ENCODE measurements around the gene DNAL4. TPM values are rescaled to one million over a fixed set of nuclear protein-coding genes. Genes with fewer than 3 reads are reported as not detected.

Gene DNAL4
- total RNA-seq, 1 donor from 2014 or later: 19.4 TPM

GRCh38 chr22:38766076-38766777 is 27.7 kb downstream of the DNAL4 start:
- H3K36me3 Mint-ChIP-seq (ENCODE audit: unreplicated experiment): no peaks in the 10 kb centered on the region
- no peak overlapping the region for H3K4me3 Mint-ChIP-seq (ENCODE audit: unreplicated experiment)
- no peaks in the 10 kb centered on the region for H3K9me3 Mint-ChIP-seq (ENCODE audit: unreplicated experiment)
- peak; percentile 82 for DNase-seq
- TF ChIP-seq CTCF (IDR thresholded peaks at IDR 0.05; ENCODE audit: partially characterized antibody, unreplicated experiment): peak; percentile 67
- H3K4me1 Mint-ChIP-seq (ENCODE audit: low read depth, unreplicated experiment): peaks cover 7% of the 10 kb centered on the region
- peaks cover 4% of the 10 kb centered on the region for H3K27me3 Mint-ChIP-seq (ENCODE audit: unreplicated experiment)
- H3K27ac Mint-ChIP-seq (ENCODE audit: unreplicated experiment): no peak overlapping the region

- peaks cover 27% of the 10 kb centered on the region for H3K4me1 Mint-ChIP-seq (ENCODE audit: low read depth, unreplicated experiment)
- TF ChIP-seq CTCF (IDR thresholded peaks at IDR 0.05; ENCODE audit: partially characterized antibody, unreplicated experiment): no peak
- peak; percentile 60 for DNase-seq
- H3K4me3 Mint-ChIP-seq (ENCODE audit: unreplicated experiment): no peak overlapping the region
- peaks cover 3% of the 10 kb centered on the region for H3K9me3 Mint-ChIP-seq (ENCODE audit: unreplicated experiment)
- peaks cover 10% of the 10 kb centered on the region for H3K27me3 Mint-ChIP-seq (ENCODE audit: unreplicated experiment)
- no peaks in the 10 kb centered on the region for H3K36me3 Mint-ChIP-seq (ENCODE audit: unreplicated experiment)
- H3K27ac Mint-ChIP-seq (ENCODE audit: unreplicated experiment): peak overlapping the region; percentile 43
These were observed 31.4 kb downstream of the DNAL4 start for GRCh38 chr22:38762551-38762983.

GRCh38 chr22:38761202-38762162 is 32.5 kb downstream of the DNAL4 start:
- Mint-ChIP-seq H3K36me3 (ENCODE audit: unreplicated experiment) (no peaks in the 10 kb centered on the region), H3K4me1 (ENCODE audit: low read depth, unreplicated experiment) (peaks cover 33% of the 10 kb centered on the region), H3K27ac (ENCODE audit: unreplicated experiment) (peak overlapping the region; percentile 85), H3K27me3 (ENCODE audit: unreplicated experiment) (peaks cover 12% of the 10 kb centered on the region), H3K4me3 (ENCODE audit: unreplicated experiment) (no peak overlapping the region), H3K9me3 (ENCODE audit: unreplicated experiment) (peaks cover 4% of the 10 kb centered on the region)
- DNase-seq: no peak
- no peak for TF ChIP-seq CTCF (IDR thresholded peaks at IDR 0.05; ENCODE audit: partially characterized antibody, unreplicated experiment)

GRCh38 chr22:38760477-38761201 is 33.3 kb downstream of the DNAL4 start:
- peak; percentile 83 for DNase-seq
- Mint-ChIP-seq H3K36me3 (ENCODE audit: unreplicated experiment) (no peaks in the 10 kb centered on the region), H3K4me3 (ENCODE audit: unreplicated experiment) (peak overlapping the region; percentile 72), H3K4me1 (ENCODE audit: low read depth, unreplicated experiment) (peaks cover 34% of the 10 kb centered on the region), H3K27me3 (ENCODE audit: unreplicated experiment) (peaks cover 12% of the 10 kb centered on the region), H3K9me3 (ENCODE audit: unreplicated experiment) (peaks cover 6% of the 10 kb centered on the region), H3K27ac (ENCODE audit: unreplicated experiment) (peak overlapping the region; percentile 85)
- TF ChIP-seq CTCF (IDR thresholded peaks at IDR 0.05; ENCODE audit: partially characterized antibody, unreplicated experiment): no peak

Data from glutamatergic neuron (in vitro differentiated cells).